Effector CD8-positive, alpha-beta T cell (primary cell): ENCODE measurements around the gene IL2RA.
"Not testable (repeated sequence)": the region's sequence is repeated elsewhere in the genome, so short reads cannot be mapped to it uniquely, and the experiment has no call there.

Source experiments
- DNase-seq: peaks from one replicate; lab custom pipeline; 2025; lab: John Stamatoyannopoulos, UW

IL2RA gene

GRCh38 chr10:6056411-6057135, 5.6 kb downstream of the IL2RA start:
- DNase-seq = no peak

GRCh38 chr10:6055929-6056328, 6.2 kb downstream of the IL2RA start:
- DNase-seq = no peak

GRCh38 chr10:6054884-6055283, 7.3 kb downstream of the IL2RA start:
- DNase-seq = no peak

GRCh38 chr10:6053816-6054631, 8.1 kb downstream of the IL2RA start:
- no peak for DNase-seq

GRCh38 chr10:6053303-6053702, 8.9 kb downstream of the IL2RA start:
- no peak for DNase-seq

GRCh38 chr10:6052247-6053221, 9.6 kb downstream of the IL2RA start:
- DNase-seq = peak; percentile 50

- peak; percentile 82 for DNase-seq
These were observed 11.2 kb downstream of the IL2RA start for GRCh38 chr10:6050801-6051445.

GRCh38 chr10:6049031-6049400, 13.2 kb downstream of the IL2RA start:
- no peak for DNase-seq

- DNase-seq = no peak
These were observed 13.7 kb downstream of the IL2RA start for GRCh38 chr10:6048281-6049030.

- no peak for DNase-seq
These were observed 14.3 kb downstream of the IL2RA start for GRCh38 chr10:6047847-6048246.

- no peak for DNase-seq
These were observed 15.2 kb downstream of the IL2RA start for GRCh38 chr10:6046773-6047611.

GRCh38 chr10:6045878-6046772, 16.0 kb downstream of the IL2RA start:
- DNase-seq = no peak

- DNase-seq = no peak
These were observed 16.8 kb downstream of the IL2RA start for GRCh38 chr10:6045314-6045848.

GRCh38 chr10:6044751-6045313, 17.3 kb downstream of the IL2RA start:
- no peak for DNase-seq

GRCh38 chr10:6044060-6044459, 18.1 kb downstream of the IL2RA start:
- DNase-seq = no peak

GRCh38 chr10:6043377-6043776, 18.8 kb downstream of the IL2RA start:
- not testable (repeated sequence) for DNase-seq

- DNase-seq = no peak
These were observed 22.0 kb downstream of the IL2RA start for GRCh38 chr10:6040205-6040604.

- no peak for DNase-seq
These were observed 22.5 kb downstream of the IL2RA start for GRCh38 chr10:6039711-6040110.
